ENCODE measurements around the gene IGSF11.
A peak's percentile ranks its signal among the peaks of the same experiment; 100 is the strongest.
"Not testable (repeated sequence)": the region's sequence is repeated elsewhere in the genome, so short reads cannot be mapped to it uniquely, and the experiment has no call there.

The IGSF11 gene

DNA sequence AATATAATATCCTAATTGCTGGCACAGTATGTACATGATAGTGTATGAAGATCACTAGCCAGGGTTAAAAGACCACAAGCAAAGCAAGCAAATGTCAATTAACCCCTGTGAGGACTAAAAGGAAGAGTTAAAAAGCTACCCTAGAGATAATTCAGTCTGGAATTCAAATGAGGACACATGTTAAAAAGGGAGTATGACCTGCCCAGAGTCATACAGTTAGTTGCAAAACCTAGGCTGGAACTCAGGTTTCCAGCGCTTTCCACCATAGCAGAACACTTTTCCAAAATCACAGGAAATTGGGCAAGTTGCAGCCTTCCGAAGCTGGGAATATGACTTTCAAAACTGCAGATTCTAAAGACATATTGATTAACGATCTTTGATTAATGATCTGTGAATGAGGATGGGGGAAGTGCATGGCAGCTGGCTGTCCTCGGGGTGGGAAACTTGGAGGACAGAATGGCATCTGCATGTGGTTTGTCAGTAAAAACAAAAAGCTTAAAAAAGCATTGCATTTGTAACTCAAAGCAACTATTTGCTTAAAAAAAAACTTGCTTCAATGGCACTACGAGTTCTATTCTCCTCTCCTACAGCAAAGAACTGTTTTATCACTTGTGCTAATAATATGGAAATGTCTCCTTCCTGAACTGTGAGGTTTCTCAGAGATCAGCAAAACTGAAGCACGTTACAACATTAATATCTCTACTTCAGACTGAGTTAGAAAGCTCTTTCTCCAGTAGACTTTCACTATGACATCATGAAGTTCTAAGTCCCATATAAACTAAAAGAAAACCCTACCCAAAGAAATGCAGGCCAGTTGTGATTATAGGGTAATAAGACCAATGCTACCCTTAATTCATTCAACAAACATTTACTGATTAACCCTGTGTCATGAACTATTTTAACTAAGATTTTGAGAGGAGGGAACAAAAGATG is 46.2 kb downstream of the IGSF11 start:
- peaks cover 55% of the 10 kb centered on the region for H3K4me1 ChIP-seq (ENCODE audit: control insufficient read depth, insufficient read depth, low read length)
- peak overlapping the region; percentile 20 for H3K4me3 ChIP-seq (ENCODE audit: low read depth, low read length)
- H3K9me3 ChIP-seq (ENCODE audit: control insufficient read depth, insufficient read depth, low read length), result no peaks in the 10 kb centered on the region
- no peak overlapping the region for H3K9ac ChIP-seq (ENCODE audit: low read depth, low read length)
- H3K36me3 ChIP-seq (ENCODE audit: control insufficient read depth, insufficient read depth, low read length), result no peaks in the 10 kb centered on the region
- no peaks in the 10 kb centered on the region; the same call in 1 of the 2 replicates for H3K27me3 ChIP-seq (ENCODE audit: control insufficient read depth, insufficient read depth, low read length)
- peak overlapping the region; percentile 38 for H3K27ac ChIP-seq (ENCODE audit: low read depth, low read length)

DNA sequence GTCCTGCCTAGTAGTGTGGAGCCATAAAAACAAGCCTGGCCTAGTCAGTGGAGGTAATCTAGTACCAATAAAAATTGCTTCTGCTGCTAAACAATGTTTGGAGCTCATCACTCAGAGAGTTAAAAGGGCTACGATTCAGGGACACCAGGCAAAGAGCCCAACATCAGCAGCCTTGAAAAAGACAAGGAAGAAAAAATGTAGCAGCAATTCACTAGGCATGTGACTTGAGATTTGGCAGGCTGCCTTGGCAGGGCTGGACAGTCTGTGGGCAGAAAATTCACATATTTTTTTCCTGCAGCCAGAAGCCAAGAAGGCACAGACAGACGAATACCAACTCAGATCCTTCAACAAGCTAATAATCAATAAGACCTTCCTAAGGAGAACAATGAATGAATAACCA is 47.2 kb downstream of the IGSF11 start:
- no peak overlapping the region for H3K27ac ChIP-seq (ENCODE audit: low read depth, low read length)
- peaks cover 55% of the 10 kb centered on the region for H3K4me1 ChIP-seq (ENCODE audit: control insufficient read depth, insufficient read depth, low read length)
- H3K4me3 ChIP-seq (ENCODE audit: low read depth, low read length), result no peak overlapping the region
- no peaks in the 10 kb centered on the region for H3K36me3 ChIP-seq (ENCODE audit: control insufficient read depth, insufficient read depth, low read length)
- H3K27me3 ChIP-seq (ENCODE audit: control insufficient read depth, insufficient read depth, low read length), result no peaks in the 10 kb centered on the region; the same call in 1 of the 2 replicates
- no peak overlapping the region for H3K9ac ChIP-seq (ENCODE audit: low read depth, low read length)
- H3K9me3 ChIP-seq (ENCODE audit: control insufficient read depth, insufficient read depth, low read length), result no peaks in the 10 kb centered on the region

DNA sequence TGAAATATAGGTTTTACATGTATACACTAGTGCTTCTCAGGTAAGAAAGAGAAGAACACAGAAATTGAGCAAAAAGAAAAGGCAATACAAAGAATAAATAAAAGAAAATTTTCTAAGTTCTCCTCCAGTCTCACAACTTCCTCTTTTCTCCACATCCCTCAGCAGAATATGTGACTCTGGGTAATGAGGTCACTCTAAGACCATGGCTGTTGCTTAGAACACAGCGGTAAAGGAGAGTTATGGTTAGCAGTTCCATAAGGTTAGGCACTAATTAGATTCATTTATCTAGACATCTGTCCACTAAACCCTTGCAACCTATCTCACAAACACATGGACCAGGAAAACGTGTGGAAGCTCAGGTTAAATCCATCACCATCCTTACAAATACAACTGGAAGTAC is 47.9 kb downstream of the IGSF11 start:
- no peaks in the 10 kb centered on the region; the same call in 1 of the 2 replicates for H3K27me3 ChIP-seq (ENCODE audit: control insufficient read depth, insufficient read depth, low read length)
- H3K4me3 ChIP-seq (ENCODE audit: low read depth, low read length), result no peak overlapping the region
- no peaks in the 10 kb centered on the region for H3K9me3 ChIP-seq (ENCODE audit: control insufficient read depth, insufficient read depth, low read length)
- peaks cover 52% of the 10 kb centered on the region for H3K4me1 ChIP-seq (ENCODE audit: control insufficient read depth, insufficient read depth, low read length)
- H3K27ac ChIP-seq (ENCODE audit: low read depth, low read length), result no peak overlapping the region
- H3K36me3 ChIP-seq (ENCODE audit: control insufficient read depth, insufficient read depth, low read length), result no peaks in the 10 kb centered on the region
- H3K9ac ChIP-seq (ENCODE audit: low read depth, low read length), result no peak overlapping the region

DNA sequence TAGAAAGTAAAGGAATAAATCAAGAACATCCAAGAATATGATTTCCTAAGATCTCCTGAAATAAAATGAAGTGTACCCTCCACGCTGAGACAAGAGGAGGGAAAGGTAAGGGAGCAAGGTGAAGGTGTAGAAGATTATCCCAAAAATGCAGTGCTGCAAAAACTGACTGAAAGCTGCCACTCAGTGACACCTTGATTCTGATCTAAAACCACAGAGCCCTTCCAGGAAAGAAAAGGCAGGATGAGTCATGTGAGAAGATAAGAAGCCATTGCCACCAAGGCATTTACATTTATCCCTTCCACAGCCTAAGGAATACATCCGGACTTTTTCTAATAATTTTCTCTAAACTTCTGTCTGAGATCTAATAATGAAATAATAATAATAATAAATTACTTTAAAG is 49.9 kb downstream of the IGSF11 start:
- Histone ChIP-seq H3K4me3 (ENCODE audit: low read depth, low read length) (no peak overlapping the region), H3K27me3 (ENCODE audit: control insufficient read depth, insufficient read depth, low read length) (no peaks in the 10 kb centered on the region; the same call in 1 of the 2 replicates), H3K9me3 (ENCODE audit: control insufficient read depth, insufficient read depth, low read length) (no peaks in the 10 kb centered on the region), H3K36me3 (ENCODE audit: control insufficient read depth, insufficient read depth, low read length) (no peaks in the 10 kb centered on the region), H3K9ac (ENCODE audit: low read depth, low read length) (no peak overlapping the region), H3K27ac (ENCODE audit: low read depth, low read length) (no peak overlapping the region), H3K4me1 (ENCODE audit: control insufficient read depth, insufficient read depth, low read length) (peaks cover 40% of the 10 kb centered on the region)

DNA sequence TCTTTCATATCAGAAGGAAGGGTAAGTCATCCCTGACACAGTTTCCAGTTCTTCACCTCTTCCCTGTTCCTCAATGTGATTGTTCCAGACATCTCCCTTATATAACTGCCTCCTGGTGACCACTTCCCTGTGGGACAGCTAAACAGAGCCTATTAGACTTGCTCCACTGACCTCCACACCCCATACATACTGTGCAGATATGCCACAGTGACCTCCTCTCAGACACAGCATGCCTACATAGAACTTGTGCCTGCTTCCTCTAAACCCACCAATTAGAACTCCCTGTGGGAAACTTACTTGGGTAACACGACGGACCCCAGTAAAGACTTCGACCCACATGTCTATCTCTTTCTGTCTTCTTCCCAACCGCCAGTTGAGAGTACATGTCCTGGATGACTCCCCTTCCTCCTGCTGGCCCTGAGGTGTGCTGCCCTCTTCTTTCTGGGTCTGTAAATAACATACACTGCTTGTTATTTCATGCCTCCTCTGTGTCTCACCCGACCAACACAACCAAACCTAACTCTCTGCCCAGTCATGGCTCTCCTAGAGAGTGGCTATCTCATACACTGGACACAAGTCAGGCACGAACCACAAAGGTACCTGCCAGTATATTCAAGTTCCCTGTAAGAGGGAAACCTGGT is 53.0 kb downstream of the IGSF11 start:
- Histone ChIP-seq H3K9me3 (ENCODE audit: control insufficient read depth, insufficient read depth, low read length) (no peaks in the 10 kb centered on the region), H3K27me3 (ENCODE audit: control insufficient read depth, insufficient read depth, low read length) (no peaks in the 10 kb centered on the region), H3K27ac (ENCODE audit: low read depth, low read length) (no peak overlapping the region), H3K36me3 (ENCODE audit: control insufficient read depth, insufficient read depth, low read length) (no peaks in the 10 kb centered on the region), H3K9ac (ENCODE audit: low read depth, low read length) (no peak overlapping the region), H3K4me1 (ENCODE audit: control insufficient read depth, insufficient read depth, low read length) (peaks cover 16% of the 10 kb centered on the region), H3K4me3 (ENCODE audit: low read depth, low read length) (no peak overlapping the region)

DNA sequence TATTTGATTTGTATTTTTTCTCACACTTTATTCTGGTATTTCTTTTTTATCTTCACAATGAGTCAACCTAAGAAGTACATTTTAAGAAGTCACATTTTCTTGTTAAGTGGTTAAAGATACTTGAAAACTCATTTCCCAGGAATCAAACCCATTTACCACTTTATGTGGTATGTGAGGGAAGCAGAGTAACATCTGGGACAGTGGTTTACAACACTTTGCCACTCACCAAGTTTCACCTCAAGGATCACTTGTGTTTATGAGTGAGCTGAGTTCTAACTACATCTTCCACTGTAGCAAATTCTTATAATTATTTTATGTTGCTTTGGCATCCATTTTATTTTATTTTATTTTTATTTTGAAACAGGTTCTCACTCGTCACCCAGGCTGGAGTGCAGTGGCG is 53.8 kb downstream of the IGSF11 start:
- Histone ChIP-seq H3K27ac (ENCODE audit: low read depth, low read length) (no peak overlapping the region), H3K36me3 (ENCODE audit: control insufficient read depth, insufficient read depth, low read length) (no peaks in the 10 kb centered on the region), H3K4me1 (ENCODE audit: control insufficient read depth, insufficient read depth, low read length) (peaks cover 11% of the 10 kb centered on the region), H3K27me3 (ENCODE audit: control insufficient read depth, insufficient read depth, low read length) (no peaks in the 10 kb centered on the region), H3K9me3 (ENCODE audit: control insufficient read depth, insufficient read depth, low read length) (no peaks in the 10 kb centered on the region), H3K9ac (ENCODE audit: low read depth, low read length) (no peak overlapping the region), H3K4me3 (ENCODE audit: low read depth, low read length) (no peak overlapping the region)

DNA sequence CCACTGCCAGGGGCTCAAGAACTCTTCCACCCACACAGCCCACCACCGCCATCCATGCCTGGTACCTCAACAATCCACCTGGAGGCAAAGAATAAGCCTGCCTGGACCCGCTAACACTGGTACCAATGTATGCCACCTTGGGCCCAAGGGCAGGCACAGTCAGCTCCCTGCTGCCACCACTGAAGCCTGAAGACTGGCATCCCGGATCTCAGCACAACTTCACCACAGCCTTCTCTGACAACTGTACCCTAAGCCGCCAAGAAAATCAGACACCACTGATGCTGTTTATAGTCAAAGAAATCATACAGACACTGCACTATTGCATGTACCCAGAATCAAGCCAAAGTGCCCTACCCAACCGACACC is 56.3 kb downstream of the IGSF11 start:
- H3K27me3 ChIP-seq (ENCODE audit: control insufficient read depth, insufficient read depth, low read length), result no peaks in the 10 kb centered on the region
- H3K9ac ChIP-seq (ENCODE audit: low read depth, low read length), result no peak overlapping the region
- no peaks in the 10 kb centered on the region for H3K36me3 ChIP-seq (ENCODE audit: control insufficient read depth, insufficient read depth, low read length)
- H3K4me3 ChIP-seq (ENCODE audit: low read depth, low read length), result no peak overlapping the region
- H3K4me1 ChIP-seq (ENCODE audit: control insufficient read depth, insufficient read depth, low read length), result no peaks in the 10 kb centered on the region
- H3K27ac ChIP-seq (ENCODE audit: low read depth, low read length), result no peak overlapping the region
- peaks cover 3% of the 10 kb centered on the region; the same call in 1 of the 2 replicates for H3K9me3 ChIP-seq (ENCODE audit: control insufficient read depth, insufficient read depth, low read length)

DNA sequence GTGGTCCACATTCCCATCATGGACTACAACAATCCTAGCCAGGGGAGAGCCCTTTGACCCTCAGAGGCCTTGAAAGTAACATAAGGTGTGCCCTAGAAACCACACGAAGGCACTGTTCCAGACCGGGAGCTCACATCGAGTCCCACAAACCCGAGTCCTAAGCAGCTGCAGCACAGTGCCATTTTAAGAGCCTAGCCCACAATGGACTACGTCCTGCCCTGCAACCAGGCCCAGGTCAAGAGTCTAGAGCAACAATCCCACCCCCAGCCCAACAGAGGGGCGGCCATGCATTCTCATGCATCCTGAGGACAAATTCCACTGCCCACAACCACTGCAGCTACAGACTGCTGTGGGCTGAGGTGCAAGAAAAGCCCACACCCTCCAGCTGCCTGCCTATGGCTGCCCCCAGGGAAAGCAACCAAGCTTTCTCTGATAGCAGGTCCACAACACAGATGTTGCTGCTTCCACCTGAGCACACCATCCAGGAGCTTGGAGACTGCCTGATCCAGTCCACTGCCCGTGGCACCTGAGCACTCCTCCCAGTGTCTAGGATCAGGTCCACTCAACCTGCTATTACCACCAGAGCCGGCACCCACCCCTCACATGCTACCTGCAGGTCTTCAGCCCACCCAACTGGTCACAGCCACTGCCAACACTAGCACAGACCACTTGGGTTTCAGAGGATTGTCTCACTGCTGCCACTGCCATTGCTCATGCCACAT is 56.8 kb downstream of the IGSF11 start:
- Histone ChIP-seq H3K27me3 (ENCODE audit: control insufficient read depth, insufficient read depth, low read length) (no peaks in the 10 kb centered on the region), H3K36me3 (ENCODE audit: control insufficient read depth, insufficient read depth, low read length) (no peaks in the 10 kb centered on the region), H3K4me3 (ENCODE audit: low read depth, low read length) (no peak overlapping the region), H3K9ac (ENCODE audit: low read depth, low read length) (no peak overlapping the region), H3K27ac (ENCODE audit: low read depth, low read length) (no peak overlapping the region), H3K9me3 (ENCODE audit: control insufficient read depth, insufficient read depth, low read length) (peaks cover 3% of the 10 kb centered on the region; the same call in 1 of the 2 replicates), H3K4me1 (ENCODE audit: control insufficient read depth, insufficient read depth, low read length) (no peaks in the 10 kb centered on the region)

DNA sequence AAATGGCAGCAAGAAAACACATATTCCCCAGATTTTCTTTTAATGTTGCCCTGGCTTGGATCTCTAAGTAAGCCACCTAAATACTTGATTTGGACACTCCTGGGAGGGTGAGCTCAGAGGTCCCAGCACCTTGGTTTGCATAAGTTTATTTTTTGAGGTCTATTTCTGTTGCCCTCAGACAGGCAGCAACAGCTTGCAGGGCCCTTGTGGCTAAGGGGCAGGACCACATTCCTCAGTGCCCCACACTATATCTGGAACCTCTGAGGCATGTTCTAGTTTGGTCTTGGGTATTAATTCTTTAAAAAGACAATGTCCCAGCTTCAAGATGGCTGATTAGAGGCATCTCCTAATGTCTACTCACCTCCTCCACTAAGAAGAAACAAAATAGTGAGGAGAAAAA is 57.5 kb downstream of the IGSF11 start:
- H3K9ac ChIP-seq (ENCODE audit: low read depth, low read length), result no peak overlapping the region
- H3K9me3 ChIP-seq (ENCODE audit: control insufficient read depth, insufficient read depth, low read length), result peaks cover 3% of the 10 kb centered on the region; the same call in 1 of the 2 replicates
- H3K4me3 ChIP-seq (ENCODE audit: low read depth, low read length), result no peak overlapping the region
- no peaks in the 10 kb centered on the region for H3K36me3 ChIP-seq (ENCODE audit: control insufficient read depth, insufficient read depth, low read length)
- H3K27me3 ChIP-seq (ENCODE audit: control insufficient read depth, insufficient read depth, low read length), result no peaks in the 10 kb centered on the region
- no peaks in the 10 kb centered on the region for H3K4me1 ChIP-seq (ENCODE audit: control insufficient read depth, insufficient read depth, low read length)
- H3K27ac ChIP-seq (ENCODE audit: low read depth, low read length), result no peak overlapping the region

DNA sequence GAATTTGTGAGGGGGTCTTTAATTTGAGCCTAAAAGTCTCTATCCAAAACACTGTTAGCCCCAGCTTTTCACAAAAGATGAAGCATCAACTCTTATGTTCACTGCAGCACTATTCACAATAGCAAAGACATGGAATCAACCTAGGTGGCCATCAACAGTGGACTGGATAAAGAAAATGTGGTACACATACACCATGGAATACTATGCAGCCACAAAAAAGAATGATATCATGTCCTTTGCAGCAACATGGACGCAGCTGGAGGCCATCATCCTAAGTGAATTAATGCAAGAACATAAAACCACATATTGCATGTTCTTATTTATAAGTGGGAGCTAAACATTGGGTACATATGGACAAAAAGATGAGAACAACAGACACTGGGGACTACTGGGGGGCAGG is 59.2 kb downstream of the IGSF11 start:
- not testable (repeated sequence) for H3K27ac ChIP-seq (ENCODE audit: low read depth, low read length); H3K36me3 ChIP-seq (ENCODE audit: control insufficient read depth, insufficient read depth, low read length); H3K9me3 ChIP-seq (ENCODE audit: control insufficient read depth, insufficient read depth, low read length); H3K4me1 ChIP-seq (ENCODE audit: control insufficient read depth, insufficient read depth, low read length); H3K9ac ChIP-seq (ENCODE audit: low read depth, low read length); H3K4me3 ChIP-seq (ENCODE audit: low read depth, low read length); H3K27me3 ChIP-seq (ENCODE audit: control insufficient read depth, insufficient read depth, low read length)

Data from HUES48 (cell line).